H1 (cell line): ENCODE measurements around the gene F5. TPM values are rescaled to one million over a fixed set of nuclear protein-coding genes. Genes with fewer than 3 reads are reported as not detected.

Experiments used
- CTCF ChIA-PET: fragments of 300-600 bp; sonication (Branson Sonifier 250); formaldehyde crosslinking; loops from one replicate; lab custom pipeline; 2021; ENCODE audit not compliant: partially characterized antibody; lab: Charles Lee
- POLR2A ChIA-PET: fragments of 300-600 bp; sonication (Branson Sonifier 250); formaldehyde crosslinking; loops from one replicate; lab custom pipeline; 2021; ENCODE audit warnings: inconsistent platforms; ENCODE audit not compliant: partially characterized antibody; lab: Charles Lee
- DNase-seq, 2 experiments: peaks; one replicate each; pipeline versions ENCODE4 v3.0.0 to v3.0.0-alpha.2; 2010 to 2022; ENCODE audit warnings: low spot score in 2 of 2, low read depth in 1 of 2, mixed read lengths in 1 of 2
- FAIRE-seq: peaks from 2 replicates; lab custom pipeline; 2011; peaks lifted over from hg19 to GRCh38; lab: Jason Lieb, UNC
- H2AFZ ChIP-seq: 2 replicates; pipeline ENCODE4 v1.8.1; 2012; ENCODE audit warnings: low read length, inconsistent platforms
- H2AK5ac ChIP-seq: 2 replicates; pipeline ENCODE4 v1.6.1; 2013; ENCODE audit warnings: low read depth, low read length
- H2BK120ac ChIP-seq: replicated peaks from 2 replicates; pipeline ENCODE3; 2013; ENCODE audit warnings: low read depth, low read length, inconsistent platforms
- H2BK12ac ChIP-seq: 2 replicates; pipeline ENCODE4 v1.6.1; 2013; ENCODE audit warnings: low read depth, low read length
- H2BK15ac ChIP-seq: 2 replicates; pipeline ENCODE4 v1.6.1; 2013; ENCODE audit warnings: low read length
- H2BK20ac ChIP-seq: 2 replicates; pipeline ENCODE4 v1.6.1; 2013; ENCODE audit warnings: low read length
- H2BK5ac ChIP-seq: 2 replicates; pipeline ENCODE4 v1.6.1; 2013; ENCODE audit warnings: low read depth, low read length
- H3K14ac ChIP-seq: 2 replicates; pipeline ENCODE4 v1.6.1; 2013; ENCODE audit warnings: inconsistent platforms; ENCODE audit not compliant: insufficient read length
- H3K18ac ChIP-seq: 2 replicates; pipeline ENCODE4 v1.6.1; 2013; ENCODE audit warnings: low read length; ENCODE audit errors: extremely low read depth
- H3K23ac ChIP-seq: 2 replicates; pipeline ENCODE4 v1.6.1; 2013; ENCODE audit warnings: inconsistent platforms; ENCODE audit not compliant: insufficient read length
- H3K23me2 ChIP-seq: 2 replicates; pipeline ENCODE4 v1.6.1; 2013; ENCODE audit warnings: low read depth, low read length
- H3K27ac ChIP-seq: 2 replicates; pipeline ENCODE4 v1.6.1; 2011; ENCODE audit warnings: low read depth, low read length, inconsistent platforms
- H3K27me3 ChIP-seq, 4 experiments: replicated peaks in 1 of 4; 1 replicate in 1 of 4; 2 replicates in 3 of 4; pipeline versions ENCODE4 v1.6.1 to v1.8.1; 2011 to 2013; ENCODE audit warnings: low read length in 3 of 4, mild to moderate bottlenecking in 3 of 4, inconsistent platforms in 2 of 4, mixed read lengths in 2 of 4, moderate library complexity in 1 of 4; ENCODE audit not compliant: control insufficient read depth in 3 of 4, insufficient read depth in 3 of 4; ENCODE audit errors: extremely low read depth in 1 of 4
- H3K36me3 ChIP-seq, 4 experiments: 2 replicates each; pipeline versions ENCODE4 v1.6.1 to v1.8.1; 2011 to 2013; ENCODE audit warnings: mild to moderate bottlenecking in 4 of 4, low read length in 3 of 4, moderate library complexity in 2 of 4, control low read depth in 1 of 4, inconsistent platforms in 1 of 4; ENCODE audit not compliant: insufficient read depth in 4 of 4, control insufficient read depth in 2 of 4
- H3K4ac ChIP-seq: replicated peaks from 2 replicates; pipeline ENCODE3; 2013; ENCODE audit warnings: low read length, low read depth, mixed read lengths, inconsistent platforms; ENCODE audit not compliant: insufficient read length
- H3K4me1 ChIP-seq, 4 experiments: replicated peaks in 1 of 4; 1 replicate in 1 of 4; 2 replicates in 3 of 4; pipeline versions ENCODE4 v1.6.1 to v1.8.1; 2011 to 2013; ENCODE audit warnings: low read length in 3 of 4, inconsistent platforms in 2 of 4, mixed read lengths in 1 of 4; ENCODE audit not compliant: insufficient read depth in 4 of 4, control insufficient read depth in 3 of 4
- H3K4me2 ChIP-seq, 2 experiments: 2 replicates each; pipeline versions ENCODE4 v1.6.1 to v1.8.1; 2011 to 2013; ENCODE audit warnings: low read depth in 2 of 2, low read length in 2 of 2, control low read depth in 1 of 2, inconsistent platforms in 1 of 2, mild to moderate bottlenecking in 1 of 2; ENCODE audit not compliant: insufficient read depth in 1 of 2
- H3K4me3 ChIP-seq, 4 experiments: fragments of 200-600, 300-600 bp in 1 of 4; sonication (generic), shearing (Covaris generic), sonication (Bioruptor Twin) in 1 of 4; 2 replicates each; pipeline versions ENCODE4 v1.5.1 to v1.8.1; 2011 to 2016; ENCODE audit warnings: low read length in 4 of 4, low read depth in 3 of 4, control low read depth in 2 of 4, inconsistent platforms in 2 of 4, mild to moderate bottlenecking in 2 of 4, mixed read lengths in 1 of 4, moderate library complexity in 1 of 4; ENCODE audit not compliant: insufficient read depth in 2 of 4; ENCODE audit errors: extremely low read depth in 1 of 4
- H3K56ac ChIP-seq: replicated peaks from 2 replicates; pipeline ENCODE3; 2013; ENCODE audit warnings: low read depth, mild to moderate bottlenecking, mixed read lengths, low read length, inconsistent platforms; ENCODE audit not compliant: insufficient read length
- H3K79me1 ChIP-seq: 2 replicates; pipeline ENCODE4 v1.6.1; 2013; ENCODE audit warnings: low read depth, low read length, control low read depth
- H3K79me2 ChIP-seq, 2 experiments: 2 replicates each; pipeline versions ENCODE4 v1.6.1 to v1.8.1; 2012 to 2013; ENCODE audit warnings: low read length in 2 of 2, mild to moderate bottlenecking in 2 of 2, inconsistent platforms in 1 of 2; ENCODE audit not compliant: insufficient read depth in 2 of 2, control insufficient read depth in 1 of 2
- H3K9ac ChIP-seq, 4 experiments: replicated peaks in 1 of 4; 1 replicate in 1 of 4; 2 replicates in 3 of 4; pipeline versions ENCODE4 v1.6.1 to v1.8.1; 2011 to 2013; ENCODE audit warnings: low read depth in 3 of 4, low read length in 3 of 4, control low read depth in 2 of 4, mild to moderate bottlenecking in 2 of 4, moderate library complexity in 2 of 4, inconsistent platforms in 1 of 4; ENCODE audit errors: extremely low read depth in 1 of 4
- H3K9me3 ChIP-seq, 2 experiments: 2 replicates each; pipeline versions ENCODE4 v1.6.1 to v1.8.1; 2012 to 2013; ENCODE audit warnings: mild to moderate bottlenecking in 2 of 2, moderate library complexity in 2 of 2, control low read depth in 1 of 2, inconsistent platforms in 1 of 2, low read depth in 1 of 2, low read length in 1 of 2, mixed read lengths in 1 of 2; ENCODE audit not compliant: insufficient read depth in 2 of 2
- H4K20me1 ChIP-seq, 2 experiments: replicated peaks in 1 of 2; 2 replicates each; pipeline versions ENCODE3 to v1.8.1; 2011 to 2013; ENCODE audit warnings: inconsistent platforms in 2 of 2, low read length in 2 of 2, mild to moderate bottlenecking in 1 of 2; ENCODE audit not compliant: insufficient read depth in 2 of 2, control insufficient read depth in 1 of 2
- H4K5ac ChIP-seq: 2 replicates; pipeline ENCODE4 v1.6.1; 2013; ENCODE audit warnings: low read length, low read depth, mixed read lengths, inconsistent platforms; ENCODE audit not compliant: insufficient read length
- H4K8ac ChIP-seq: 2 replicates; pipeline ENCODE4 v1.8.0; 2013; ENCODE audit warnings: mild to moderate bottlenecking, moderate library complexity, low read length, inconsistent platforms; ENCODE audit not compliant: insufficient read depth; ENCODE audit errors: extremely low read depth
- H4K91ac ChIP-seq: replicated peaks from 2 replicates; pipeline ENCODE3; 2013; ENCODE audit warnings: low read length, mixed read lengths, inconsistent platforms; ENCODE audit not compliant: insufficient read length
- GTF2F1 ChIP-seq: IDR thresholded peaks from 2 replicates; pipeline ENCODE4 v1.6.1; 2012; ENCODE audit warnings: low read depth, low read length, improper control_type of control experiment, borderline replicate concordance
- JUN ChIP-seq: IDR thresholded peaks from 2 replicates; pipeline ENCODE4 v1.6.1; 2011; ENCODE audit warnings: low read depth, mild to moderate bottlenecking, improper control_type of control experiment, low read length
- JUND ChIP-seq: IDR thresholded peaks from 2 replicates; pipeline ENCODE4 v1.6.1; 2011; ENCODE audit warnings: mild to moderate bottlenecking, improper control_type of control experiment, low read length
- KDM4A ChIP-seq: IDR thresholded peaks from one replicate; pipeline ENCODE4 v1.7.1; 2012; ENCODE audit warnings: low read depth, mild to moderate bottlenecking, moderate library complexity, low read length, inconsistent platforms; ENCODE audit not compliant: severe bottlenecking
- KDM5A ChIP-seq: fragments of 200-600 bp; IDR thresholded peaks from 2 replicates; pipeline ENCODE4 v1.7.1; 2012; ENCODE audit warnings: mild to moderate bottlenecking, low read length, inconsistent platforms, mixed read lengths
- SIN3A ChIP-seq, 2 experiments: IDR thresholded peaks in 1 of 2; conservative IDR thresholded peaks in 1 of 2; 2 replicates each; pipeline ENCODE4 v1.6.1; 2011 to 2012; ENCODE audit warnings: low read length in 2 of 2, improper control_type of control experiment in 1 of 2, low read depth in 1 of 2, mild to moderate bottlenecking in 1 of 2
- SP1 ChIP-seq: IDR thresholded peaks from 2 replicates; pipeline ENCODE4 v1.6.1; 2011; ENCODE audit warnings: low read depth, low read length
- TCF12 ChIP-seq: IDR thresholded peaks from 2 replicates; pipeline ENCODE4 v1.6.1; 2011; ENCODE audit warnings: low read depth, mild to moderate bottlenecking, low read length
- WGBS, 2 experiments: shearing (Covaris generic) in 1 of 2; methylation state at CpG; one replicate each; pipeline versions ENCODE4 v1.1.6 to v1.1.7; 2013 to 2015; ENCODE audit warnings: low lambda C conversion rate in 2 of 2, mixed read lengths in 2 of 2, inconsistent platforms in 1 of 2, low coverage in 1 of 2, missing lambda C conversion rate in 1 of 2; ENCODE audit not compliant: insufficient replicate concordance in 2 of 2, insufficient coverage in 1 of 2, insufficient read length in 1 of 2; ENCODE audit errors: extremely low coverage in 1 of 2, missing lambda C conversion rate in 1 of 2; 5-methylcytosine and 5-hydroxymethylcytosine counted together
- polyA plus RNA-seq, 7 experiments: library from polyadenylated mRNA; depleted of rRNA in 3 of 7; stranded (reverse) in 5 of 7; unstranded in 2 of 7; fragments of >200 nt in 5 of 7; fragments of 200-250 nt in 2 of 7; gene quantifications; 1 replicate in 5 of 7; 2 replicates in 1 of 7; 4 replicates in 1 of 7; pipeline versions ENCODE4 v1.2.1 to v1.2.3, GENCODE V29; 2011 to 2013; ENCODE audit warnings: missing spikeins in 2 of 7, mixed read lengths in 2 of 7
- total RNA-seq: library from RNA; stranded (reverse); fragmentation: NEBNext Ultra II Directional; extraction: Animal tissue kit (Norgen Biotek cat#: 25700); gene quantifications from 2 replicates; pipeline ENCODE4 v1.2.1, GENCODE V29; 2021
- TF ChIP-seq, protein P1 (sequence below): IDR thresholded peaks from 2 replicates; pipeline ENCODE4 v1.6.1; 2012; ENCODE audit warnings: low read length, inconsistent platforms
- TF ChIP-seq, protein P2 (sequence below): IDR thresholded peaks from 2 replicates; pipeline ENCODE4 v1.6.1; 2012; ENCODE audit warnings: inconsistent platforms

Gene F5
- total and polyA plus RNA-seq, 2 of the 8 experiments (the other 6 are each of a cell fraction or from before 2014, with no cell fraction given), result 0.04 to 0.06 TPM

DNA sequence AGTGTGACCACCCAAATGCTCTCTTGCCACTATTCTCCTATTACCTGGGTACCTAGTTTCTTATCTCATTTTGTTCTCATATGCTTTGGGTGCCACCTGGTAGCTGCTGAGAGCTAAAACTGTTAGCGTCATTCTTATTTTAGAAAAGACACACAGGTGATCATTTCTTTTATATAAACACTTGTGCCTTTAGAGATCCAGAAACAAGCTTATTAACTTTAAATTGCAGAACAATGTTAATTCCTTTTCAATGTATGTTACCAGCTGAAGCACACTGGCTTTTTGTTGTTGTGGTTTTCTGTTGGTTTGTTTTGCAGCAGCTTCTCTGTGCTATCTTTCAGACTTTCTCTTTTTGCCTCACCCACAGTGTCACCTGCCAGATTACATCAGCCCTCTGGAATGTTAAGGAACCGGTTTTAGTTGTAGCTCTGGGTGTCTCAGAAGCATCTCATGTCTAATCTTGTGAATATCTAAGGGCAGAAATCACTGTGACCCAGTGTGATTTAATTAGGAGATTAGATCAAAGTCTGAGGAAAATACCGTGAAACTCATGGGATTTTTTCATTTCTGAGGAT is 57.1 kb downstream of the F5 start:
- WGBS, 2 experiments, result 29% methylated on average over 3 of the region's 3 CpGs; no CpG with 5 or more reads in 1 of the 2 experiments
- Histone ChIP-seq H4K20me1 (no peaks in the 10 kb centered on the region), H2BK20ac (peak overlapping the region; percentile 76; the same call in 1 of the 2 replicates), H4K5ac (peak overlapping the region; percentile 55), H3K9me3 (no peaks in the 10 kb centered on the region), H3K18ac (no peak overlapping the region), H3K4me3 (peak overlapping the region in 1 of 4 experiments; percentile 40; a peak in 2 of 8 replicates), H2BK120ac (no peak overlapping the region), H4K91ac (no peak overlapping the region), H3K14ac (no peak overlapping the region), H3K36me3 (no peaks in the 10 kb centered on the region; a peak in 1 of 8 replicates), H3K79me1 (no peaks in the 10 kb centered on the region), H2AFZ (no peak overlapping the region; the same call in 1 of the 2 replicates), H2AK5ac (no peak overlapping the region), H3K9ac (peak overlapping the region in 1 of 4 experiments; percentile 15; a peak in 3 of 7 replicates), H3K56ac (no peak overlapping the region), H3K4ac (no peak overlapping the region), H3K27ac (peak overlapping the region; percentile 42), H3K23ac (no peak overlapping the region), H2BK5ac (peak overlapping the region; percentile 81; the same call in 1 of the 2 replicates), H3K79me2 (no peaks in the 10 kb centered on the region), H2BK15ac (no peak overlapping the region), H3K4me2 (peak overlapping the region; percentile 46 to 61), H3K23me2 (no peaks in the 10 kb centered on the region), H3K4me1 (peaks cover 3 to 18% (median 10%) of the 10 kb centered on the region in 4 experiments; a peak in 6 of 7 replicates), H4K8ac (no peak overlapping the region), H3K27me3 (no peaks in the 10 kb centered on the region), H2BK12ac (peak overlapping the region; percentile 55; the same call in 1 of the 2 replicates)
- DNase-seq (peak; percentile 23 to 52), FAIRE-seq (peak; percentile 86)
- POLR2A ChIA-PET, result interaction anchor here (1.2 to 1.4 kb wide), 2 partner anchors 14 to 43 kb away, joined by 3 to 5 read pairs; partner anchors contain the start of gene SLC19A2
- CTCF ChIA-PET, result interaction anchor here (0.9 to 6.7 kb wide), 2 partner anchors 16 to 18 kb away, joined by 3 to 36 read pairs; no protein-coding TSS in a partner anchor
- TF ChIP-seq SIN3A (conservative IDR thresholded peaks at IDR 0.05 in 1 of 2, IDR thresholded peaks at IDR 0.05 in 1 of 2; ENCODE audit: low read depth in 1 of 2, low read length in 2 of 2) (no peak), GTF2F1 (no peak), TCF12 (peak; percentile 93), KDM4A (no peak), SP1 (peak; percentile 94), JUND (peak; percentile 99), KDM5A (no peak), JUN (peak; percentile 97)
- TF ChIP-seq, protein P1, sequence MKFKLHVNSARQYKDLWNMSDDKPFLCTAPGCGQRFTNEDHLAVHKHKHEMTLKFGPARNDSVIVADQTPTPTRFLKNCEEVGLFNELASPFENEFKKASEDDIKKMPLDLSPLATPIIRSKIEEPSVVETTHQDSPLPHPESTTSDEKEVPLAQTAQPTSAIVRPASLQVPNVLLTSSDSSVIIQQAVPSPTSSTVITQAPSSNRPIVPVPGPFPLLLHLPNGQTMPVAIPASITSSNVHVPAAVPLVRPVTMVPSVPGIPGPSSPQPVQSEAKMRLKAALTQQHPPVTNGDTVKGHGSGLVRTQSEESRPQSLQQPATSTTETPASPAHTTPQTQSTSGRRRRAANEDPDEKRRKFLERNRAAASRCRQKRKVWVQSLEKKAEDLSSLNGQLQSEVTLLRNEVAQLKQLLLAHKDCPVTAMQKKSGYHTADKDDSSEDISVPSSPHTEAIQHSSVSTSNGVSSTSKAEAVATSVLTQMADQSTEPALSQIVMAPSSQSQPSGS, result peak; percentile 99
- TF ChIP-seq, protein P2, sequence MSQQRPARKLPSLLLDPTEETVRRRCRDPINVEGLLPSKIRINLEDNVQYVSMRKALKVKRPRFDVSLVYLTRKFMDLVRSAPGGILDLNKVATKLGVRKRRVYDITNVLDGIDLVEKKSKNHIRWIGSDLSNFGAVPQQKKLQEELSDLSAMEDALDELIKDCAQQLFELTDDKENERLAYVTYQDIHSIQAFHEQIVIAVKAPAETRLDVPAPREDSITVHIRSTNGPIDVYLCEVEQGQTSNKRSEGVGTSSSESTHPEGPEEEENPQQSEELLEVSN, result no peak
